Measurements from ENCODE around the gene LKAAEAR1. TPM values are rescaled to one million over a fixed set of nuclear protein-coding genes. Genes with fewer than 3 reads are reported as not detected.

LKAAEAR1 gene
- total RNA-seq, 2 donors from 2014 or later: 3.9 TPM; not detected in 1

GRCh38 chr20:64037498-64038213, 46.5 kb downstream of the LKAAEAR1 start:
- Histone ChIP-seq H3K4me3 (no peak overlapping the region), H3K9me3 (no peaks in the 10 kb centered on the region), H3K27me3 (peaks cover 0 to 5% of the 10 kb centered on the region in 2 donors), H3K4me1 (peaks cover 34% of the 10 kb centered on the region), H3K36me3 (replicated peaks in 1 of 2; ENCODE audit: insufficient read depth in 1 of 2, low read depth in 2 of 2) (peaks cover 0 to 5% of the 10 kb centered on the region in 2 donors), H3K27ac (no peak overlapping the region)
- no peak for TF ChIP-seq POLR2A (IDR thresholded peaks at IDR 0.05)
- TF ChIP-seq, protein P1, sequence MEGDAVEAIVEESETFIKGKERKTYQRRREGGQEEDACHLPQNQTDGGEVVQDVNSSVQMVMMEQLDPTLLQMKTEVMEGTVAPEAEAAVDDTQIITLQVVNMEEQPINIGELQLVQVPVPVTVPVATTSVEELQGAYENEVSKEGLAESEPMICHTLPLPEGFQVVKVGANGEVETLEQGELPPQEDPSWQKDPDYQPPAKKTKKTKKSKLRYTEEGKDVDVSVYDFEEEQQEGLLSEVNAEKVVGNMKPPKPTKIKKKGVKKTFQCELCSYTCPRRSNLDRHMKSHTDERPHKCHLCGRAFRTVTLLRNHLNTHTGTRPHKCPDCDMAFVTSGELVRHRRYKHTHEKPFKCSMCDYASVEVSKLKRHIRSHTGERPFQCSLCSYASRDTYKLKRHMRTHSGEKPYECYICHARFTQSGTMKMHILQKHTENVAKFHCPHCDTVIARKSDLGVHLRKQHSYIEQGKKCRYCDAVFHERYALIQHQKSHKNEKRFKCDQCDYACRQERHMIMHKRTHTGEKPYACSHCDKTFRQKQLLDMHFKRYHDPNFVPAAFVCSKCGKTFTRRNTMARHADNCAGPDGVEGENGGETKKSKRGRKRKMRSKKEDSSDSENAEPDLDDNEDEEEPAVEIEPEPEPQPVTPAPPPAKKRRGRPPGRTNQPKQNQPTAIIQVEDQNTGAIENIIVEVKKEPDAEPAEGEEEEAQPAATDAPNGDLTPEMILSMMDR (IDR thresholded peaks at IDR 0.05): no peak
- no peak for DNase-seq
- ATAC-seq: no peak
- intact Hi-C loops (cut with DNase I): loop anchor here (5.0 kb wide), 1 partner anchor 80 kb away; no protein-coding TSS in a partner anchor
- WGBS, 2 donors: 8 to 16% methylated on average over 19 to 36 of the region's 36 CpGs

- peaks cover 31% of the 10 kb centered on the region for H3K4me1 ChIP-seq
- peaks cover 0 to 2% of the 10 kb centered on the region in 2 donors for H3K27me3 ChIP-seq
- ATAC-seq (no peak), DNase-seq (no peak)
- TF ChIP-seq, protein P1 (IDR thresholded peaks at IDR 0.05): no peak
- TF ChIP-seq POLR2A (IDR thresholded peaks at IDR 0.05): no peak
- intact Hi-C loops (cut with DNase I): loop anchor here (5.0 kb wide), 1 partner anchor 80 kb away; no protein-coding TSS in a partner anchor
- H3K27ac ChIP-seq: no peak overlapping the region
- no peak overlapping the region for H3K4me3 ChIP-seq
- no peaks in the 10 kb centered on the region for H3K9me3 ChIP-seq
- H3K36me3 ChIP-seq (replicated peaks in 1 of 2; ENCODE audit: insufficient read depth in 1 of 2, low read depth in 2 of 2): peaks cover 0 to 10% of the 10 kb centered on the region in 2 donors
- WGBS, 2 donors: 67 to 69% methylated on average over 1 to 3 of the region's 3 CpGs
Observed at GRCh38 chr20:64037199-64037497, 47.0 kb downstream of the LKAAEAR1 start.

DNA sequence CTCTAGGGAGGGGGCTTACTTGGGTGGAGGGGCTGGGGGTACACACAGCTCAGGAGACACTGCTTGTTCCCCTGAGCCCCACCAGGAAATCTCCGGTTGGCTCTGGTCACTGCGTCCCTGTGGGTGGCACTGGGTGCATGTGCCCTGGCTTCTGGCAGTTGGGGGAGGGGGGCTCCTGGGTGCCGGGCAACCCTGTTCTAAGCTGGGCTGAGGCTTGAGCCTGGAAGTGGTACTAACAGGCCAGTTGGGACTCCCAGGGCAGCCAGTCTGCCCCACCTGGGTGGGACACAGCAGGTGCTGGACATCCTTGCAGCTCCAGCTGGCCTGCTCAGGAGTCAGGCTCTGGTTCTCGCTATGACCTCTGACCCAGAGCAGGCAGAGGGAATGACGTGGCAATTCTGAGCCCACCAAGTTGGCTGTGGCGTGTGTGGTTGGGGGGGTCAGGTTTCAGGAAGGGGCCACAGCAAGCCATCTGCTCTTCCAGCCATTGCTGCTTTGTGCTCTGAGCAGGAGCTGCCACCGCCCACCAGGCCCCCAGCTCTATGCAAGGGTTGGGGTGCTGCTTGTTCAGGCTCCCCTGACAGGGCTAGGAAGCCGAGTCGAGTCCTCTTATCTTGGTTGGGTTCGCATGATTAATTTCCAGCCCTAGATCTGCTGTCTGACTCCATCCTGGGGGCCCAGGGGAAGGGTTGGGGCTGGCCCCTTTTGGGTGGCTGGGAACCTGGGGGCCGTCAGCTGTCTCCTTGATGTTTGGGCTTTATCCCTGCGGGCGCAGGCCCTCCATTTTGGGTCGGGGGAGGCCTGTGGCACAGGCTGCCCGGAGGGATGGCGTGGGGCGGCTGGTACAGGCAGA, 47.6 kb downstream of the LKAAEAR1 start:
- Histone ChIP-seq H3K4me3 (no peak overlapping the region), H3K27me3 (no peaks in the 10 kb centered on the region), H3K4me1 (peaks cover 28% of the 10 kb centered on the region), H3K36me3 (replicated peaks in 1 of 2; ENCODE audit: insufficient read depth in 1 of 2, low read depth in 2 of 2) (peaks cover 0 to 11% of the 10 kb centered on the region in 2 donors), H3K27ac (no peak overlapping the region), H3K9me3 (no peaks in the 10 kb centered on the region)
- intact Hi-C loops (cut with DNase I): loop anchor here (5.0 kb wide), 1 partner anchor 81 kb away; no protein-coding TSS in a partner anchor
- 60 to 79% methylated on average over 6 to 17 of the region's 17 CpGs for WGBS, 2 donors
- ATAC-seq (no peak), DNase-seq (no peak)
- TF ChIP-seq, protein P1 (IDR thresholded peaks at IDR 0.05): no peak
- TF ChIP-seq POLR2A (IDR thresholded peaks at IDR 0.05): no peak

DNA sequence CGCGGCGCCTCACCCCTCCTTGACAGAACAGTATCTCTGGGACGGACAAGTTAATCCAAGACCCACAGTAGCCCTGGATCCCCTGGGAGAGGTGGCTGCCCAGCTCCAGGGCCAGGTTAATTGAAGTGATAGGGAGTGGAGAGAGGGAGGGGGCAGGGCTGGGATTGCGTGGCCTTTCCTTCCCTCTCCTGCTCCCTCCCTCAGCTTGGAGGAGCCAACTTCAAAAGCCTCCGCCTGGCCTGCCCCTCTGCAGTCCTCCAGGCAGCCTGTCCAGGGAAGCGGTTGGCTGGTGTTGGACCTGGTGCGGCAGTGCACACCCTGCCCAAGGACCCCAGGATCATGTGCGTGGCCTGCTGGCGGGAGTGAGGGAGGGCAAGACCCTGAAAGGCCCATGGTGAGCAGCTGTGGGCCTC, 48.3 kb downstream of the LKAAEAR1 start, which contains the start of gene C20orf204:
Gene C20orf204 (plus strand): TSS at position 250 of the 413 bp plus-strand sequence. CDS start 142 bp downstream, at position 392.
- Histone ChIP-seq H3K27me3 (no peaks in the 10 kb centered on the region), H3K9me3 (no peaks in the 10 kb centered on the region), H3K27ac (no peak within 1 kb of the TSS), H3K4me3 (no peak within 1 kb of the TSS), H3K36me3 (replicated peaks in 1 of 2; ENCODE audit: insufficient read depth in 1 of 2, low read depth in 2 of 2) (peaks cover 0 to 11% of the 10 kb centered on the region in 2 donors), H3K4me1 (peaks cover 28% of the 10 kb centered on the region)
- 61 to 71% methylated on average over 8 to 10 of the region's 10 CpGs for WGBS, 2 donors
- intact Hi-C loops (cut with DNase I): loop anchor here (5.0 kb wide), 1 partner anchor 81 kb away; no protein-coding TSS in a partner anchor
- no peak for DNase-seq
- ATAC-seq: no peak
- TF ChIP-seq POLR2A (IDR thresholded peaks at IDR 0.05): no peak
- TF ChIP-seq, protein P1 (IDR thresholded peaks at IDR 0.05): no peak

All from body of pancreas (tissue), 4 donors.